Tibial artery (tissue), 4 donors: ENCODE measurements around the gene NBEA.

ENCODE experiments used
- DNase-seq, 2 donors: peaks; one replicate each; pipeline ENCODE4 v3.0.0-alpha.2; 2019
- H3K27ac ChIP-seq, 2 donors: fragments of 200-600 bp; sonication (generic) in 1 of 2; 1 replicate in 1 of 2; 2 replicates in 1 of 2; pipeline ENCODE4 v1.5.1; 2018 to 2019; ENCODE audit warnings: mild to moderate bottlenecking in 1 of 2
- H3K27me3 ChIP-seq, 2 donors: fragments of 200-600 bp; sonication (generic) in 1 of 2; one replicate each; pipeline versions ENCODE4 v1.5.1 to v1.6.0; 2016 to 2019
- H3K36me3 ChIP-seq, 3 donors: fragments of 200-600 bp; sonication (generic) in 2 of 3; one replicate each; pipeline ENCODE4 v1.5.1; 2016 to 2019; ENCODE audit warnings: mild to moderate bottlenecking in 2 of 3
- H3K4me1 ChIP-seq, 4 donors: fragments of 200-600 bp; sonication (generic) in 2 of 4; 1 replicate in 3 of 4; 2 replicates in 1 of 4; pipeline ENCODE4 v1.5.1; 2016 to 2019
- H3K4me3 ChIP-seq, 2 donors: fragments of 200-600 bp; sonication (generic) in 1 of 2; 1 replicate in 1 of 2; 2 replicates in 1 of 2; pipeline ENCODE4 v1.5.1; 2018 to 2019; ENCODE audit warnings: mild to moderate bottlenecking in 2 of 2
- H3K9me3 ChIP-seq, 3 donors: fragments of 200-600 bp; sonication (generic) in 1 of 3; one replicate each; pipeline ENCODE4 v1.5.1; 2016 to 2019
- intact Hi-C: fragments of 100-400 bp; cut with DNase I; formaldehyde crosslinking; loops from one replicate; pipeline ENCODE4 v1.15.0; 2023; ENCODE audit warnings: low total_unique reads
- TF ChIP-seq, protein P1 (sequence below), 2 experiments: fragments of 200-600 bp in 1 of 2; fragments of 450-650 bp in 1 of 2; IDR thresholded peaks; one replicate each; pipeline ENCODE4 v1.5.1; 2017 to 2019; ENCODE audit warnings: antibody characterized with exemption in 2 of 2, mild to moderate bottlenecking in 1 of 2, moderate library complexity in 1 of 2

The NBEA gene

DNA sequence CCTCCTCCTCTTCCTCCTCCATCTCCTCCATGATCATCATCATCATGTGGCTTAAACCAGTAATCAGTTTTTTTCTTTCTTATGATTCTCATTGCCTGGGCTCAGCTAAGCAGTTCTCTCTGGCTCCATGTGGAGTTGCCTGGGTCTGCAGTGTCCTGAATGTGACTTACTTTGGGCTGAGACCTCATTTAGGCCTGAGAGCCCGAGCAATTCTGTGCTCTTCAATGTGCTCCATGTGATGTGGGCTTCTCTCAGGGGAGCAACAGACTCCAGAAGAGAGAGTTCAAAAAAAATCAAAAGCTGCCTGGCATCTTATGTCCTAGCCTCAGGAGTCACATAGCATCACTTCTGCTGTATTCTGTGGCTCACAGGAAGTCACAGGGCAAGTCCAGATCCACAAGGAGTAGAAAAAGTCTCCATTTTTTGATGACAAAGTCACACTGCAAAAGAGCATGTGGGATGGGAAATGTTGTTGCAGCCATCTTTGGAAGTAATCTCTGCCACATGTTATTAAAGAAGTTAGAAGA, 405.7 kb downstream of the NBEA start:
- no peak overlapping the region for H3K27ac ChIP-seq
- intact Hi-C loops: no loop called here
- no peak for DNase-seq
- H3K4me3 ChIP-seq: no peak overlapping the region
- H3K4me1 ChIP-seq: no peaks in the 10 kb centered on the region
- no peaks in the 10 kb centered on the region for H3K9me3 ChIP-seq
- H3K36me3 ChIP-seq: no peaks in the 10 kb centered on the region
- H3K27me3 ChIP-seq: no peaks in the 10 kb centered on the region
- TF ChIP-seq, protein P1, sequence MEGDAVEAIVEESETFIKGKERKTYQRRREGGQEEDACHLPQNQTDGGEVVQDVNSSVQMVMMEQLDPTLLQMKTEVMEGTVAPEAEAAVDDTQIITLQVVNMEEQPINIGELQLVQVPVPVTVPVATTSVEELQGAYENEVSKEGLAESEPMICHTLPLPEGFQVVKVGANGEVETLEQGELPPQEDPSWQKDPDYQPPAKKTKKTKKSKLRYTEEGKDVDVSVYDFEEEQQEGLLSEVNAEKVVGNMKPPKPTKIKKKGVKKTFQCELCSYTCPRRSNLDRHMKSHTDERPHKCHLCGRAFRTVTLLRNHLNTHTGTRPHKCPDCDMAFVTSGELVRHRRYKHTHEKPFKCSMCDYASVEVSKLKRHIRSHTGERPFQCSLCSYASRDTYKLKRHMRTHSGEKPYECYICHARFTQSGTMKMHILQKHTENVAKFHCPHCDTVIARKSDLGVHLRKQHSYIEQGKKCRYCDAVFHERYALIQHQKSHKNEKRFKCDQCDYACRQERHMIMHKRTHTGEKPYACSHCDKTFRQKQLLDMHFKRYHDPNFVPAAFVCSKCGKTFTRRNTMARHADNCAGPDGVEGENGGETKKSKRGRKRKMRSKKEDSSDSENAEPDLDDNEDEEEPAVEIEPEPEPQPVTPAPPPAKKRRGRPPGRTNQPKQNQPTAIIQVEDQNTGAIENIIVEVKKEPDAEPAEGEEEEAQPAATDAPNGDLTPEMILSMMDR (IDR thresholded peaks at IDR 0.05): no peak

DNA sequence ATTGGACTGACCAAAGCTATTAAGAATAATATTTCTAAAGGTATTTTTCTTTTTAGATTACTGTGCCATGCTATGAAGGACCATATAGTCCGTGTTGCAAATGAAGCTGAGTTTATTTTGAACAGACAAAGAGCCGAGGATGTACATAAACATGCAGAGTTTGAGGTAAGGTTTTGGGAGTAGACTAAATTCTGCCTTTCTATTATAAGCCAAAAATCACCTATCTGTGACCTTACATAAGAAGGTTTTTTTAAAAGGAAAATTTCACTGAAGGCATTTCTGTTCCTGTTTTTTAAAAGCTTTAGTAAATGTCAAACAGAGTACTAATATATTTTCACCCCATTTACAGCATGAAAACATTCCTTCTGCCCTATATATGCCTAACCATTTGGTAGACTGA, 407.0 kb downstream of the NBEA start:
- intact Hi-C loops: no loop called here
- H3K36me3 ChIP-seq: no peaks in the 10 kb centered on the region
- no peak for DNase-seq
- no peak overlapping the region for H3K27ac ChIP-seq
- H3K9me3 ChIP-seq: no peaks in the 10 kb centered on the region
- H3K27me3 ChIP-seq: no peaks in the 10 kb centered on the region
- H3K4me3 ChIP-seq: no peak overlapping the region
- H3K4me1 ChIP-seq: no peaks in the 10 kb centered on the region
- TF ChIP-seq, protein P1 (IDR thresholded peaks at IDR 0.05): no peak

DNA sequence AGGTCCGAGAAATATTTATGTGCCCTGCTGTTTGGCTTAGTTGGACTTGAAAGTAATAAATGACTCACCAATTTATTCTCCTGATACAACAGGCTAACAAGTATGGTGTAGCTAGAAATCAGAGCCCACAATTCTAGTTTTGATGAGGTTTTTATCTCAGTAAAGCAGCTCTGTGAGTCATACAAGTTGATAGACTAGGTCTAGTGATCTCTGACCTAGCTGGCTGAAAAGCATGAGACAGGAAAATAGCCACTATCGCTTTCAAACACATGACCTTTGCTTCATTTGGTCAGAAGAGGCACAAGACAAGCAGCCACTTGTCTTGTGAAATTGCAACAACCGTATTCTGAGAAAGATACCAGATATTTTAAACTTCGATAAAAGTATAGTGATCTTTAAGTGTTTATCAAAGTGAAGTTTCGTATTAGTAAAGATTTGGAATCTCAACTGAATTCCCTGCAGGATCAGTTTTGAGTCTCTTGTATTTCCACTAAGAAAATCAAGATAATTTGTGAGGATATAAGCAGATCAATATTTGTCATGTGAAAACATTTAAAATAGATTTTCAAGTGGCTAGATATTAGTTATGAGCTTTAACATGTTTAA, 407.7 kb downstream of the NBEA start:
- Histone ChIP-seq H3K36me3 (no peaks in the 10 kb centered on the region), H3K9me3 (no peaks in the 10 kb centered on the region), H3K4me1 (no peaks in the 10 kb centered on the region), H3K27me3 (no peaks in the 10 kb centered on the region), H3K27ac (no peak overlapping the region), H3K4me3 (no peak overlapping the region)
- intact Hi-C loops: no loop called here
- TF ChIP-seq, protein P1 (IDR thresholded peaks at IDR 0.05): no peak
- DNase-seq: no peak

DNA sequence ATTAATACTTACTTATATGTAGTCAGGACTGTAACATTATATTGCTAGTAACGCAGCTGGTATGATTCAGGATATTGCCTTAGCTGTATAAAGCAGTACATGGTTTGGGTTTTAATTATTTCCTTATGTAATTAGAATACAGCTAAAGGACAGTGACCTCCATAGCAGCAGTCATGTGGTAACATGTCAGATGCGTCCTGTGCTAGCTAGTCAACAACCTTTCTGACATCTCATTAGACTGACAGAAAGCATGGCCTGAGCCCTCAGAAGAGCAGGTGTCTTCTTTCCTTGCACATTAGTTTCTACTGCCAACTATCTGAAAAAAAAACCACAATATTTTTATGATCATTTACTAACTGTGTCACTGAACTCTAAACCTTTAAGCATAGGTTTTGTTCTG, 412.2 kb downstream of the NBEA start:
- H3K4me3 ChIP-seq: no peak overlapping the region
- DNase-seq: no peak
- TF ChIP-seq, protein P1 (IDR thresholded peaks at IDR 0.05): no peak
- no peaks in the 10 kb centered on the region for H3K27me3 ChIP-seq
- H3K9me3 ChIP-seq: no peaks in the 10 kb centered on the region
- intact Hi-C loops: no loop called here
- no peaks in the 10 kb centered on the region for H3K4me1 ChIP-seq
- no peak overlapping the region for H3K27ac ChIP-seq
- H3K36me3 ChIP-seq: peaks cover 0 to 9% (median 0%) of the 10 kb centered on the region in 3 donors

DNA sequence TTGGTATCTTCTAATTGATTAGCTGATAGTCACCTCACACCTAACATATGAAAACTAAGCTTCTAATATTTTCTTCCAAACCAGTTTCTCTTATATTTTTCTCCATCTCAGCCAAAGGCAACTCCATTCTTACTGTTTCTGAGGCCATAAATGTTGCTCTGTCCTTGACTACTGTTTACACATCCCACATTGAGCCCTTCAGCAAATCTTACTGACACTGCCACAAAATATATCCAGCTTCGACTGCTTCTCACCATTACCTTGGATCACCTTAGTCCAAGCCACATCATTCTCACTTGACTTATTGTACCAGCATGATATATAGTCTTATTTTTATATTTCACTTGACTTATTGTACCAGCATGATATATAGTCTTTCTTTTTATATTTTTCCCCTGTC, 412.8 kb downstream of the NBEA start:
- DNase-seq: no peak
- Histone ChIP-seq H3K36me3 (peaks cover 0 to 9% (median 0%) of the 10 kb centered on the region in 3 donors), H3K4me3 (no peak overlapping the region), H3K27ac (no peak overlapping the region), H3K27me3 (no peaks in the 10 kb centered on the region), H3K4me1 (no peaks in the 10 kb centered on the region), H3K9me3 (no peaks in the 10 kb centered on the region)
- TF ChIP-seq, protein P1 (IDR thresholded peaks at IDR 0.05): no peak
- intact Hi-C loops: no loop called here
